H9 (cell line): ENCODE data around the gene OR7A10. TPM values are rescaled to one million over a fixed set of nuclear protein-coding genes. Genes with fewer than 3 reads are reported as not detected.

Experiments used
- DNase-seq: peaks from one replicate; pipeline ENCODE4 v3.0.0-alpha.2; 2017
- H2AFZ ChIP-seq: one replicate; pipeline ENCODE4 v1.6.1; 2013; ENCODE audit warnings: mild to moderate bottlenecking, low read length, control low read depth, moderate library complexity
- H2AK5ac ChIP-seq: 2 replicates; pipeline ENCODE4 v1.6.1; 2013; ENCODE audit warnings: low read length, control low read depth, mixed read lengths; ENCODE audit not compliant: insufficient read length
- H2BK120ac ChIP-seq: one replicate; pipeline ENCODE4 v1.6.1; 2013; ENCODE audit warnings: low read depth, mild to moderate bottlenecking, low read length, control low read depth, inconsistent platforms; ENCODE audit not compliant: poor library complexity, severe bottlenecking
- H2BK12ac ChIP-seq: 2 replicates; pipeline ENCODE4 v1.6.1; 2013; ENCODE audit warnings: low read length, control low read depth, mixed read lengths, low read depth; ENCODE audit not compliant: insufficient read length
- H2BK15ac ChIP-seq: 2 replicates; pipeline ENCODE4 v1.6.1; 2013; ENCODE audit warnings: low read depth, low read length, control low read depth
- H2BK20ac ChIP-seq: one replicate; pipeline ENCODE4 v1.6.1; 2013; ENCODE audit warnings: low read depth, mild to moderate bottlenecking, low read length, control low read depth, inconsistent platforms; ENCODE audit not compliant: poor library complexity, severe bottlenecking
- H2BK5ac ChIP-seq: 2 replicates; pipeline ENCODE4 v1.6.1; 2013; ENCODE audit warnings: low read length, control low read depth, mixed read lengths; ENCODE audit not compliant: insufficient read length
- H3K14ac ChIP-seq: 2 replicates; pipeline ENCODE4 v1.6.1; 2013; ENCODE audit warnings: low read length, control low read depth; ENCODE audit not compliant: insufficient read depth
- H3K18ac ChIP-seq: 2 replicates; pipeline ENCODE4 v1.6.1; 2013; ENCODE audit warnings: low read depth, mild to moderate bottlenecking, mixed read lengths, low read length, control low read depth; ENCODE audit not compliant: insufficient read length
- H3K23ac ChIP-seq: 2 replicates; pipeline ENCODE4 v1.6.1; 2013; ENCODE audit warnings: low read length, control low read depth, mixed read lengths, low read depth; ENCODE audit not compliant: insufficient read length
- H3K23me2 ChIP-seq: 2 replicates; pipeline ENCODE4 v1.6.1; 2013; ENCODE audit warnings: low read depth, mild to moderate bottlenecking, mixed read lengths, low read length, control low read depth; ENCODE audit not compliant: insufficient read length, poor library complexity, severe bottlenecking
- H3K27ac ChIP-seq: 2 replicates; pipeline ENCODE4 v1.5.1; 2013; ENCODE audit warnings: low read length, control low read depth, mixed read lengths, low read depth; ENCODE audit not compliant: insufficient read length
- H3K27me3 ChIP-seq: 2 replicates; pipeline ENCODE4 v1.6.1; 2013; ENCODE audit warnings: low read length, control low read depth, inconsistent platforms; ENCODE audit not compliant: insufficient read depth
- H3K4ac ChIP-seq: 2 replicates; pipeline ENCODE4 v1.6.1; 2013; ENCODE audit warnings: low read depth, mild to moderate bottlenecking, control low read depth, inconsistent platforms, low read length, moderate library complexity
- H3K4me1 ChIP-seq: 2 replicates; pipeline ENCODE4 v1.6.1; 2013; ENCODE audit warnings: low read length, control low read depth, inconsistent platforms; ENCODE audit not compliant: insufficient read depth
- H3K4me2 ChIP-seq: 2 replicates; pipeline ENCODE4 v1.6.1; 2013; ENCODE audit warnings: low read length, control low read depth, mixed read lengths; ENCODE audit not compliant: insufficient read length, insufficient read depth
- H3K56ac ChIP-seq: 2 replicates; pipeline ENCODE4 v1.6.1; 2013; ENCODE audit warnings: low read depth, mild to moderate bottlenecking, mixed read lengths, low read length, control low read depth; ENCODE audit not compliant: insufficient read length
- H3K79me1 ChIP-seq: 2 replicates; pipeline ENCODE4 v1.6.1; 2013; ENCODE audit warnings: low read depth, mild to moderate bottlenecking, moderate library complexity, low read length, control low read depth, inconsistent platforms; ENCODE audit not compliant: insufficient read depth, poor library complexity, severe bottlenecking
- H3K79me2 ChIP-seq: 2 replicates; pipeline ENCODE4 v1.6.1; 2013; ENCODE audit warnings: low read length, control low read depth, inconsistent platforms; ENCODE audit not compliant: insufficient read depth
- H3K9ac ChIP-seq: 2 replicates; pipeline ENCODE4 v1.6.1; 2013; ENCODE audit warnings: low read length, control low read depth, mixed read lengths; ENCODE audit not compliant: insufficient read length; ENCODE audit errors: extremely low read depth
- H3K9me3 ChIP-seq: one replicate; pipeline ENCODE4 v1.6.1; 2013; ENCODE audit warnings: low read depth, low read length, inconsistent platforms; ENCODE audit not compliant: control insufficient read depth
- H3T11ph ChIP-seq: one replicate; pipeline ENCODE4 v1.6.1; 2013; ENCODE audit warnings: mild to moderate bottlenecking, low read length, control low read depth, inconsistent platforms
- H4K20me1 ChIP-seq: one replicate; pipeline ENCODE4 v1.6.1; 2013; ENCODE audit not compliant: control insufficient read depth, insufficient read length, insufficient read depth
- H4K5ac ChIP-seq: 2 replicates; pipeline ENCODE4 v1.6.1; 2013; ENCODE audit warnings: low read depth, mild to moderate bottlenecking, mixed read lengths, low read length, control low read depth; ENCODE audit not compliant: insufficient read length
- H4K8ac ChIP-seq: replicated peaks from 2 replicates; pipeline ENCODE4 v1.6.1; 2013; ENCODE audit warnings: low read length, control low read depth, mixed read lengths, low read depth; ENCODE audit not compliant: insufficient read length
- H4K91ac ChIP-seq: 2 replicates; pipeline ENCODE4 v1.6.1; 2013; ENCODE audit warnings: low read depth, mild to moderate bottlenecking, moderate library complexity, mixed read lengths, low read length, control low read depth; ENCODE audit not compliant: insufficient read length
- H3K27ac Mint-ChIP-seq, 3 experiments: 2 replicates in 2 of 3; 3 replicates in 1 of 3; pipeline ENCODE4 v1.8.0; 2020 to 2021; ENCODE audit warnings: mixed read lengths in 3 of 3, mild to moderate bottlenecking in 1 of 3, moderate library complexity in 1 of 3
- H3K27me3 Mint-ChIP-seq: 2 replicates; pipeline ENCODE4 v1.8.0; 2021; ENCODE audit warnings: low read depth, mild to moderate bottlenecking, moderate library complexity, mixed read lengths
- H3K36me3 Mint-ChIP-seq, 3 experiments: 2 replicates in 2 of 3; 3 replicates in 1 of 3; pipeline ENCODE4 v1.8.0; 2020 to 2021; ENCODE audit warnings: low read depth in 3 of 3, mixed read lengths in 3 of 3; ENCODE audit not compliant: insufficient read depth in 1 of 3
- H3K4me1 Mint-ChIP-seq, 2 experiments: 2 replicates each; pipeline ENCODE4 v1.8.0; 2020; ENCODE audit warnings: mixed read lengths in 2 of 2
- H3K4me3 Mint-ChIP-seq, 2 experiments: 2 replicates in 1 of 2; 3 replicates in 1 of 2; pipeline ENCODE4 v1.8.0; 2020 to 2021; ENCODE audit warnings: mild to moderate bottlenecking in 2 of 2, mixed read lengths in 2 of 2, moderate library complexity in 1 of 2
- H3K9me3 Mint-ChIP-seq, 2 experiments: 2 replicates in 1 of 2; 3 replicates in 1 of 2; pipeline ENCODE4 v1.8.0; 2020; ENCODE audit warnings: mild to moderate bottlenecking in 2 of 2, mixed read lengths in 2 of 2, moderate library complexity in 1 of 2
- WGBS: extraction: QIAGEN DNeasy Blood & Tissue Kit; methylation state at CpG from one replicate; pipeline ENCODE4 v1.1.7; 2013; ENCODE audit warnings: missing lambda C conversion rate, low lambda C conversion rate, mixed read lengths; ENCODE audit not compliant: insufficient read length; ENCODE audit errors: extremely low coverage; 5-methylcytosine and 5-hydroxymethylcytosine counted together
- total RNA-seq: library from RNA; stranded (reverse); gene quantifications from 2 replicates; pipeline ENCODE4 v1.2.1, GENCODE V29; 2021
- TF ChIP-seq, protein P1 (sequence below): fragments of 200-600 bp; sonication (generic); conservative IDR thresholded peaks from 3 replicates; pipeline ENCODE4 v1.8.0; 2021; ENCODE audit warnings: antibody characterized with exemption, mild to moderate bottlenecking

OR7A10 gene
- total RNA-seq, 1 experiment from 2014 or later: not detected

DNA sequence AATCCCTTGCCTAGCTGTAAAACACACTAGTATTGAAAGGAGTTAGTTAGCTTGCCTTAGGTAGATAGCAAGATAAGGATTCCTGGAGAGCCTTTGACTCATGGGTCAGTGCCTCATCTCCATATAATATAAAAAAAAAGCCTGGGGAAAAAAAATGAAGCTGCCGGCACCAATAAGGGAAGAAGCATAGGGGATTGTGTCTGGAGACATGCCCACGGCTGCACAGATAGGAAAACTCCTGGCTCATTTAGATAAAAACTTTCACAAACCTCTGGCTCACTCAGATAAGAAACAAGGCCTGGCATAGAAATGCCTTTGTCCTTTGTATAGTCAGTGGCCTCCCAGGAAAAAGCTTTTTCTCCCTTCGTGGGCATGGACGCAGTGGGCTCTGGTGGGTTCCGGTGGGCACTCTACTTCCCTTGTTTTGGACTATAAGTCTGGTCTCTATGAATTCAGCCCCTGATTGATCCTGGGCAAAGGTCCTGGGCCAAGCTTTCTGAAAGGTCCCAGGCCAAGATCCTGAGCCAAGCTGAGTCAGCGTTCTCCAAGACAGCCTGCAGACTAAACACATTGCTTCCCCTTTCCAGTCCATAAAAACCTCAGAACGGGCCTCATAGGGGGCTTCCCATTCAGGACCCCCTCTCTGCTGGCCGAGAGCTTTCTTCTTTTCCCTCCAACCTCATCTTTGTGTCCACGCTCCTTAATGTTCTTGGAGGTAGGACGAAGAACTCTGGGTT is 42.1 kb upstream of the OR7A10 start:
- no peak overlapping the region for H2BK12ac ChIP-seq
- Mint-ChIP-seq H3K4me3 (no peak overlapping the region), H3K36me3 (peaks cover 0 to 17% (median 11%) of the 10 kb centered on the region in 3 experiments; a peak in 4 of 7 replicates), H3K4me1 (no peaks in the 10 kb centered on the region), H3K27me3 (peaks cover 5% of the 10 kb centered on the region), H3K27ac (no peak overlapping the region), H3K9me3 (peaks cover 13 to 88% of the 10 kb centered on the region in 2 experiments)
- no peak overlapping the region for H4K91ac ChIP-seq
- H2AFZ ChIP-seq: no peak overlapping the region
- H3K79me2 ChIP-seq: no peaks in the 10 kb centered on the region
- H2AK5ac ChIP-seq: no peak overlapping the region
- no peak overlapping the region for H3K4me2 ChIP-seq
- no peak overlapping the region for H4K8ac ChIP-seq
- H3K4me1 ChIP-seq: no peaks in the 10 kb centered on the region
- no peak overlapping the region for H4K5ac ChIP-seq
- no CpG with 5 or more reads among the region's 10 CpGs for WGBS
- no peak overlapping the region for H2BK15ac ChIP-seq
- no peak overlapping the region for H3K4ac ChIP-seq
- H3K79me1 ChIP-seq: no peaks in the 10 kb centered on the region
- H3K9ac ChIP-seq: no peak overlapping the region
- no peak overlapping the region for H3T11ph ChIP-seq
- TF ChIP-seq, protein P1, sequence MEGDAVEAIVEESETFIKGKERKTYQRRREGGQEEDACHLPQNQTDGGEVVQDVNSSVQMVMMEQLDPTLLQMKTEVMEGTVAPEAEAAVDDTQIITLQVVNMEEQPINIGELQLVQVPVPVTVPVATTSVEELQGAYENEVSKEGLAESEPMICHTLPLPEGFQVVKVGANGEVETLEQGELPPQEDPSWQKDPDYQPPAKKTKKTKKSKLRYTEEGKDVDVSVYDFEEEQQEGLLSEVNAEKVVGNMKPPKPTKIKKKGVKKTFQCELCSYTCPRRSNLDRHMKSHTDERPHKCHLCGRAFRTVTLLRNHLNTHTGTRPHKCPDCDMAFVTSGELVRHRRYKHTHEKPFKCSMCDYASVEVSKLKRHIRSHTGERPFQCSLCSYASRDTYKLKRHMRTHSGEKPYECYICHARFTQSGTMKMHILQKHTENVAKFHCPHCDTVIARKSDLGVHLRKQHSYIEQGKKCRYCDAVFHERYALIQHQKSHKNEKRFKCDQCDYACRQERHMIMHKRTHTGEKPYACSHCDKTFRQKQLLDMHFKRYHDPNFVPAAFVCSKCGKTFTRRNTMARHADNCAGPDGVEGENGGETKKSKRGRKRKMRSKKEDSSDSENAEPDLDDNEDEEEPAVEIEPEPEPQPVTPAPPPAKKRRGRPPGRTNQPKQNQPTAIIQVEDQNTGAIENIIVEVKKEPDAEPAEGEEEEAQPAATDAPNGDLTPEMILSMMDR: no peak
- H3K27ac ChIP-seq: no peak overlapping the region
- H3K27me3 ChIP-seq: no peaks in the 10 kb centered on the region; the same call in 1 of the 2 replicates
- H3K9me3 ChIP-seq: no peaks in the 10 kb centered on the region
- no peak overlapping the region for H2BK5ac ChIP-seq
- H3K56ac ChIP-seq: no peak overlapping the region
- H3K23me2 ChIP-seq: no peaks in the 10 kb centered on the region
- no peak overlapping the region for H3K14ac ChIP-seq
- H3K23ac ChIP-seq: no peak overlapping the region
- H2BK120ac ChIP-seq: no peak overlapping the region
- H4K20me1 ChIP-seq: no peaks in the 10 kb centered on the region
- H2BK20ac ChIP-seq: no peak overlapping the region
- H3K18ac ChIP-seq: no peak overlapping the region
- no peak for DNase-seq
